Liver (tissue), 3 donors: ENCODE data around the gene KAZN.

Experiments used
- CTCF ChIP-seq: fragments of 150-350 bp; IDR thresholded peaks from 2 replicates; pipeline ENCODE4 v1.5.1; 2017; ENCODE audit warnings: improper control_type of control experiment, low read depth, low read length; ENCODE audit not compliant: missing input control
- HNF4A ChIP-seq, 2 donors: conservative IDR thresholded peaks; 2 replicates each; pipeline ENCODE4 v1.6.1; 2016; ENCODE audit warnings: antibody characterized with exemption in 2 of 2, mild to moderate bottlenecking in 2 of 2
- HNF4G ChIP-seq: IDR thresholded peaks from 2 replicates; pipeline ENCODE4 v1.6.1; 2016; ENCODE audit warnings: antibody characterized with exemption
- JUND ChIP-seq, 2 donors: IDR thresholded peaks; 2 replicates each; pipeline ENCODE4 v1.6.1; 2016; ENCODE audit warnings: antibody characterized with exemption in 2 of 2
- MAX ChIP-seq: IDR thresholded peaks from 2 replicates; pipeline ENCODE4 v1.6.1; 2016; ENCODE audit warnings: antibody characterized with exemption
- TAF1 ChIP-seq: conservative IDR thresholded peaks from 2 replicates; pipeline ENCODE4 v1.6.1; 2016; ENCODE audit warnings: antibody characterized with exemption, mild to moderate bottlenecking
- TF ChIP-seq, protein P1 (sequence below): IDR thresholded peaks from 2 replicates; pipeline ENCODE4 v1.6.1; 2016; ENCODE audit warnings: antibody characterized with exemption
- donor health status: healthy.
- donor health status: healthy.

- no peak for TF ChIP-seq CTCF
- TF ChIP-seq JUND (IDR thresholded peaks at IDR 0.05) = no peak
- no peak for TF ChIP-seq MAX
- no peak for TF ChIP-seq HNF4G
- TF ChIP-seq TAF1 = no peak
- TF ChIP-seq, protein P1, sequence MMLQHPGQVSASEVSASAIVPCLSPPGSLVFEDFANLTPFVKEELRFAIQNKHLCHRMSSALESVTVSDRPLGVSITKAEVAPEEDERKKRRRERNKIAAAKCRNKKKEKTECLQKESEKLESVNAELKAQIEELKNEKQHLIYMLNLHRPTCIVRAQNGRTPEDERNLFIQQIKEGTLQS = no peak
- TF ChIP-seq HNF4A (conservative IDR thresholded peaks at IDR 0.05) = no peak
These were observed 73.5 kb downstream of the KAZN start for GRCh38 chr1:14672005-14672404.
